Inflammatory macrophage (primary cell): ENCODE measurements around the gene TNS3.

Experiments used
- DNase-seq, 2 donors: peaks; one replicate each; pipeline ENCODE4 v3.0.0-alpha.2; 2020 to 2022

The TNS3 gene

GRCh38 chr7:47241112-47242065 lies 340.5 kb downstream of the TNS3 start:
- no peak for DNase-seq

DNA sequence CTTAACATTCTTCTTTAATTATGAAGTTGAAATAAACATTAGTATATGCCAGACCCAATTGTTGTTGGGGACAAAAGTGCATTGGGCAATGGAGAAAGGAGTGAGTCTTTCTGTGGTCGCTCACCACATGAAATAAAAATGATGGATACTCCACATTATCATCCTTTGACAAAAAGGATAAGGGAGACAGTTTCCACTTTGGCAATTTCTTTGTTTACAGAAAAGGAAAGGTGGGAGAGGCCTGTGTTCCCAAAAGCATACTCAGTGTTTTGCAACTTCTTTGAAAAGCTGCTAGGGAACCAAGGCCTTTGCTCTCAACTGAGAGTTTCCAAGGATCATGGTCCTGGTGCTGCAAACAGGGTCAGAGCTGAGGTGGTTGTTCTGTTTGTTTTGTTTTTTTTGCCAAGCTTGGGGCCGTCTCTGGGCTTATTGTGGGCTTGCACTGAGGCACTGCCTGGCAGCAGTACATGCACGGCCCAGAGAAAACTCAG lies 341.9 kb downstream of the TNS3 start:
- DNase-seq: no peak

DNA sequence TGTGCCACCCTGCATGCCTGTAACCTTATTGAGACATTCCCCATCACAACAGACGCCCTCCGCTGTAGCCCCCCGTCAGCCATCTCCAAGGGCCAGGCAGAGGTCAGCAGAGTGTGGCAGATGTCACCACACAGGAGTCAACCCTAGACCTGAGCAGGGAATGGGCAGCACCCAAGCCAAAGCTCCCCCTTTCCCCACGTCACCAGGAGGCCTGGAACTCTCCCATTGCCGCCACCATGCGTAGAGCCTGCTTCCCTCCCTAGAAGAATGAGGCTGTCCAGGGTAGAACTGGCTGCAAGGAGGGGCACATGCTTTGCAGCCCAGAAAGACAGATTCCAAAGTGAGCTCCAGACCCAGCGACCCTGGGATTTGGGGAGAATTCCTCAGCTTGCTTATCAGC lies 342.9 kb downstream of the TNS3 start:
- DNase-seq: no peak

DNA sequence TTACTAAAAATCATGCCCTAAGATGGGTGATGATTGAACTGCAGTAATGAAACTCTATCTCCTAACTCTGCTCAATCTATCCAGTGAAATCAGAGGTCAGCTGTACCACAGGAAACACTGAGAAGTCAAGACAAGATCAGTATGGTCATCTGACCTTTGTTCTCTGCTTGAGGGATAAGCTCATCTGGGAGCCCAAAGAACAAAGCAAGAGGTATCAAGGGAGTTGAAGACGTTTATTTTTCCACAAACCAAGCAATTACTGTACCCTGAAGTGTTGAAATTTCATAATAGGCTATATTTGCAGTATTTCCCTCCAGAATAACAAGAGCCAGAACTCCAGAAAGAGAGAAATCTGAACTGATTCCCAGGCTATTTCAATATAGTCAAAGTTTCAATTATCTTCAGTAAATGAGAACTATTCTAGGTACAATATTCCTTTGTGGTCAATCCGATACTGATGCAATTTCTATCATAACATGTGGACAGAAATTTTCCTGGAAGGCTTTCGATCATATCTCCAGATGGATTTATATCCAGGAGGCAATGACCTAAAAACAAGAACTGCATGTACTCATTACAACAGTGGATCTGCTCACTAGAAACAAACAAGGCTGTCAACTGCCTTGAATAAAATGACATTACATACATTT lies 345.3 kb downstream of the TNS3 start:
- DNase-seq: no peak

- no peak for DNase-seq
Measured at GRCh38 chr7:47233996-47234395, 347.9 kb downstream of the TNS3 start.

DNA sequence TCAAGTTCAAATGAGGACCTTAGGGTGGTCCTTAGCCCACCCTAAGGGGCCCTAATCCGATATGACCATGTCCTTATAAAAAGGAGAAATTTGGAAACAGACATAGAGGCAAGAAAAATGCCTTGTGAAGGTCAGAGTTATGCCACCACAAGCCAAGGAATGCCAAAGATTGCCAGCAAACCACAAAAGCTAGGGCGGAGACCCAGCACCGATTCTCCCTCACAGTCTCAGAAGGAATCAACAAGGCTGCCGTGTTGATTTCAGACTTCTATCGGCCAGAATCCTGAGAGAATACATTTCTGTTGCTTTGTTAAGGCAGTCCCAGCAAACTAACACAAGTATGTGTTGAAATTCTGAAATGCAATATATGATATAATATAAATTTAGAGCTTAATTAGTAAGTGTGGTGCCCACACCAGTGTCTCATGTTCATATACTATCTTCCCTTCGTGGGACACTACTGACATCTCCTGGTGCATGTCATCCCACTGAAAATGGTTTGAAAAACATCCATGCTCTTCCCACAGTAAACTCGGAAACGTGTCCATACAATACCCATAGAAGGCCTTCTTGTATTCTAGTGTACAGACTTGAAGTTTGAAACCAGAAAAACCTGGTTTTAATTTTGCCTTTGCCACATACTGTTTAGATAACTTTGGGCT lies 349.0 kb downstream of the TNS3 start:
- DNase-seq: no peak

DNA sequence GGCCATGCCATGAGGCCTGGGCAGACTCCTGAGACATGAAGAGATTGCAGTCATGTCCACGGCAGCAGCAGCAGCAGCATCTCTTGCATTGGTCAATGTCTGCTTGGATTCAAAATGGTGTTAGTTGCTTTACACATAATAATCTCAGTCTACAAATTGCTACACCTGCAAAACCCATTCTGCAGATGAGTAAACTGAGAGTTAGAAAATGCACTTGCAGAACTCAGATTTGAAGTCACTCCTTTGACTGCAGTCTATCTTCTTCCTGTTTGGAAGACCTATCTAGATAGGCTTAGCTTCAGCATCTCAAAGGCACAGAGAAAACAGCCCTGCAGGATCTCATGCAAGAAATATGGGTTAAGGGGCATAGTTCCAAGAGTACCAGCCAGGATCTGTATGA lies 350.3 kb downstream of the TNS3 start:
- no peak for DNase-seq

GRCh38 chr7:47231032-47231431 lies 350.9 kb downstream of the TNS3 start:
- no peak for DNase-seq

DNA sequence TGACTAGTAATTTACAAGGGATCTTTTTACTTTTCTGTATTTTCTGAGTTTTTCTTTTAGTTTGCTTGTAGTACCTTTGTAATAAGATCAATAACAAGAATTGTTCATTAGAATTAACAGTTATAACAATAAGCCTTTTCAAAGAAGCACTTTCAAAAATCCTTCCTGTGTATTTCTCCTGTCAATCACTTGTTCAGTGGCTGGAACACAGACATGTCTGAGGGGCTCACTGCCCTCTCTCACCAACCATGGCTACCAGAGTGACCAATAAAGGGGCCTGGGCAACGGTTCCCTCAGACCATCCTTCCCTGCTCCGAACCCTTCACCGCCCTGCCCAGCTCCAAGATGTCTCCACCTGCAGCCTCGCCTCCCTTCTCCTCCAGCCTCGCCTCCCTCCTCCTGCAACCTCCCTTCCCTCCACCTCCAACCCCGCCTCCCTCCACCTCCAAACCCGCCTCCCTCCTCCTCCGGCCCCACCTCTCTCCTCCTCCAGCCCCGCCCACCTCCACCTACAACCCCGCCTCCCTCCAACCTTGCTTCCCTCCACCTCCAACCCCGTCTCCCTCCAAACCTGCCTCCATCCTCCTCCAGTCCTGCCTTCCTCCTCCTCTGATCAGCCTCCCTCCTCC lies 353.4 kb downstream of the TNS3 start:
- no peak for DNase-seq

- DNase-seq: no peak
Measured at GRCh38 chr7:47227762-47228177, 354.1 kb downstream of the TNS3 start.

GRCh38 chr7:47226696-47227095 lies 355.2 kb downstream of the TNS3 start:
- peak; percentile 9 to 42 for DNase-seq

DNA sequence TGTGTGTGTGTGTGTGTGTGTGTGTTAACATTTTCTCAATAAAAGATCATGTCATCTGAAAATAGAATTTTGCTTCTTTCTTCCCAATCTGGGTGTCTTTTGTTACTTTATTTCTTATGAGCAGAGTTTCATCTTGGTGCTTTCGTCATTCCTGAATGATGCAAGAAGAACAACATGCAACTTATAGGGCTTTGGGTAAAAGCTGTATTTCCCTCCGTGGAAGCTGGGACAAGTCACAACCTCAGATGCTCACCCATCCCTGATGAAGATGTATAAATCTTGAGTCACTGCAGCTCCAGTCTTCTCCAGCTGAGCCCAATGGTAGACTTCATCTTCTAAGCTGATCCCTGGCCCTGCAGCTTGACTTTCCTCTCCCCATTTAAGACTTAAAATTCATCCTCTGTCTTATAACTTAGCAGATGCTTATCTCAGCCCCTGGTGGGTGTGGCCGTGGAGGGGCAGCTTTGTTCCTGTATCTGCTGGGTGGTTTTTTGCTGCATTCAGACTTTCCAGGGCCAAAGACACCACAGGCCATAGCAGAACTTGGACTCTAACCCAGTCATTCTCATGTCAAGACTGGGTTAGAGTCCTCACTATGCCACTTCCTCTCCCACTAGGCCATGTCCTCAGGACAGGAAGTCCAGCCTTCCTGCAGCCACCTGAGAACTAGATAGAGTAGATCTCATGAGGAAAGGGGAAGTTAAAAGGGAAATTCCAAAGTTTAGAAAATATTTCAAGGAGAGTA lies 356.4 kb downstream of the TNS3 start:
- peak; percentile 46 to 64 for DNase-seq
